ENCODE data around the gene KBTBD6. TPM values are rescaled to one million over a fixed set of nuclear protein-coding genes. Genes with fewer than 3 reads are reported as not detected.

KBTBD6 gene
- total and polyA plus RNA-seq, 2 of the 13 experiments (the other 11 are each of a cell fraction or from before 2014, with no cell fraction given), result 4.4 to 12.0 TPM

DNA sequence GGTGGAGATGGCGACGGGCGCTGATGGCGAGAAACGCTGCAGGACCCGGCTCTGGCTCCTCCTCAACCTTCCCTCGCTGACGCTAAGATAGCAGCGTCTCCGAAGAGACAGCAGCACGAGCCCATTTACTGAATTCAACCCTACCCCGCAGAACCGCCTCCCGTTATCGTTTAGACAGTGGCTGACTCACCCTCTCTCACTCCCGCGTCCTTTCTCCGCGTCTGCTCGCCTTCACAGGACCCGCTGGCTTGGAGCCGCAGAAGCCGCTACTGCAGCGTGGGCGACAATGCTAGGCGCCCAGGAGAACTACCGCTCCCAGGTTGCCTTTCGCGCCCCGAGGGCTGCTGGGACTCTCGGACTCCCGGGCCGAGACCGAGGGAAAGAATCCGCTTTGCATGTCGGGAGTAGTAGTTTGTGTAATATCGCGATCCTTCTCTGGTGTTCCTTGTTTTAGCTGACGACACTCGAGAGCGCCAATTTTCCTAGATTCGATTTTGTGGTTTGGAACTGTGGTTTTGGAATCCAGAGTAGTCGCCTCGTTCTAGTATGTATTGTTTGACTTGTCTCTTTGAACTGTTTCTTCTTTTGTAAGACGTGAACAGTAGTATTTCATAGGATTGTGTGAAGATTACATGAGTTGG, at the start of gene KBTBD6 (continued):
- TF ChIP-seq, protein P1, sequence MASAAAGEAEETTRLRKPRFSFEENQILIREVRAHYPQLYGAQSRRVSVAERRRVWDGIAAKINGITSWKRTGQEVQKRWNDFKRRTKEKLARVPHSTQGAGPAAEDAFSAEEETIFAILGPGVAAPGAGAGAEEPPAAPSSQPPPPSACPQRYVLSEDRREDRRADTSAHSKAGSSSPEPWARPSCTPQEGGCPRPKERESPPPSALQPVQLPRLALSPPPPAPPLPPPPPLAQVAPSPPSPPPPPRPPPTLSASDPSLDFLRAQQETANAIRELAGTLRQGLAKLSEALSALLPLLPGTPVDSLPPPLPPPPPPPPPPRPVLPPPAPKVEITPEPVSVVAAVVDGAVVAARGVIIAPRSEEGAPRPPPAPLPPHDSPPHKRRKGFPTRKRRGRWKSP (CRISPR knock-in tag; IDR thresholded peaks at IDR 0.05), result peak; percentile 68; the same call in 1 of the 2 replicates
- TF ChIP-seq HOXD1 (CRISPR knock-in tag; IDR thresholded peaks at IDR 0.05) (no peak), BCL6 (CRISPR knock-in tag; IDR thresholded peaks at IDR 0.05) (peak; percentile 46), TOE1 (CRISPR knock-in tag; IDR thresholded peaks at IDR 0.05) (0 out of 2 replicates have a peak, but pooled peaks have one; percentile 57), ZNF124 (CRISPR knock-in tag; IDR thresholded peaks at IDR 0.05) (peak; percentile 65; the same call in 1 of the 2 replicates), ZNF562 (CRISPR knock-in tag; IDR thresholded peaks at IDR 0.05; ENCODE audit: borderline replicate concordance) (no peak), MAFG (CRISPR knock-in tag; IDR thresholded peaks at IDR 0.05) (no peak), FOXP1 (IDR thresholded peaks at IDR 0.05) (no peak), FOXP1 (CRISPR knock-in tag; IDR thresholded peaks at IDR 0.05) (no peak), YY1 (IDR thresholded peaks at IDR 0.05; ENCODE audit: insufficient read depth, insufficient replicate concordance, low read depth, low read length) (peak; percentile 81)
- TF ChIP-seq, protein P2, sequence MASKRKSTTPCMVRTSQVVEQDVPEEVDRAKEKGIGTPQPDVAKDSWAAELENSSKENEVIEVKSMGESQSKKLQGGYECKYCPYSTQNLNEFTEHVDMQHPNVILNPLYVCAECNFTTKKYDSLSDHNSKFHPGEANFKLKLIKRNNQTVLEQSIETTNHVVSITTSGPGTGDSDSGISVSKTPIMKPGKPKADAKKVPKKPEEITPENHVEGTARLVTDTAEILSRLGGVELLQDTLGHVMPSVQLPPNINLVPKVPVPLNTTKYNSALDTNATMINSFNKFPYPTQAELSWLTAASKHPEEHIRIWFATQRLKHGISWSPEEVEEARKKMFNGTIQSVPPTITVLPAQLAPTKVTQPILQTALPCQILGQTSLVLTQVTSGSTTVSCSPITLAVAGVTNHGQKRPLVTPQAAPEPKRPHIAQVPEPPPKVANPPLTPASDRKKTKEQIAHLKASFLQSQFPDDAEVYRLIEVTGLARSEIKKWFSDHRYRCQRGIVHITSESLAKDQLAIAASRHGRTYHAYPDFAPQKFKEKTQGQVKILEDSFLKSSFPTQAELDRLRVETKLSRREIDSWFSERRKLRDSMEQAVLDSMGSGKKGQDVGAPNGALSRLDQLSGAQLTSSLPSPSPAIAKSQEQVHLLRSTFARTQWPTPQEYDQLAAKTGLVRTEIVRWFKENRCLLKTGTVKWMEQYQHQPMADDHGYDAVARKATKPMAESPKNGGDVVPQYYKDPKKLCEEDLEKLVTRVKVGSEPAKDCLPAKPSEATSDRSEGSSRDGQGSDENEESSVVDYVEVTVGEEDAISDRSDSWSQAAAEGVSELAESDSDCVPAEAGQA (IDR thresholded peaks at IDR 0.05; ENCODE audit: low read depth), result peak; percentile 56; the same call in 1 of the 2 replicates
- TF ChIP-seq, protein P2 (CRISPR knock-in tag; IDR thresholded peaks at IDR 0.05; ENCODE audit: borderline replicate concordance), result no peak
- TF ChIP-seq, protein P3, sequence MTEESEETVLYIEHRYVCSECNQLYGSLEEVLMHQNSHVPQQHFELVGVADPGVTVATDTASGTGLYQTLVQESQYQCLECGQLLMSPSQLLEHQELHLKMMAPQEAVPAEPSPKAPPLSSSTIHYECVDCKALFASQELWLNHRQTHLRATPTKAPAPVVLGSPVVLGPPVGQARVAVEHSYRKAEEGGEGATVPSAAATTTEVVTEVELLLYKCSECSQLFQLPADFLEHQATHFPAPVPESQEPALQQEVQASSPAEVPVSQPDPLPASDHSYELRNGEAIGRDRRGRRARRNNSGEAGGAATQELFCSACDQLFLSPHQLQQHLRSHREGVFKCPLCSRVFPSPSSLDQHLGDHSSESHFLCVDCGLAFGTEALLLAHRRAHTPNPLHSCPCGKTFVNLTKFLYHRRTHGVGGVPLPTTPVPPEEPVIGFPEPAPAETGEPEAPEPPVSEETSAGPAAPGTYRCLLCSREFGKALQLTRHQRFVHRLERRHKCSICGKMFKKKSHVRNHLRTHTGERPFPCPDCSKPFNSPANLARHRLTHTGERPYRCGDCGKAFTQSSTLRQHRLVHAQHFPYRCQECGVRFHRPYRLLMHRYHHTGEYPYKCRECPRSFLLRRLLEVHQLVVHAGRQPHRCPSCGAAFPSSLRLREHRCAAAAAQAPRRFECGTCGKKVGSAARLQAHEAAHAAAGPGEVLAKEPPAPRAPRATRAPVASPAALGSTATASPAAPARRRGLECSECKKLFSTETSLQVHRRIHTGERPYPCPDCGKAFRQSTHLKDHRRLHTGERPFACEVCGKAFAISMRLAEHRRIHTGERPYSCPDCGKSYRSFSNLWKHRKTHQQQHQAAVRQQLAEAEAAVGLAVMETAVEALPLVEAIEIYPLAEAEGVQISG (CRISPR knock-in tag; IDR thresholded peaks at IDR 0.05), result peak; percentile 95
- TF ChIP-seq, protein P4, sequence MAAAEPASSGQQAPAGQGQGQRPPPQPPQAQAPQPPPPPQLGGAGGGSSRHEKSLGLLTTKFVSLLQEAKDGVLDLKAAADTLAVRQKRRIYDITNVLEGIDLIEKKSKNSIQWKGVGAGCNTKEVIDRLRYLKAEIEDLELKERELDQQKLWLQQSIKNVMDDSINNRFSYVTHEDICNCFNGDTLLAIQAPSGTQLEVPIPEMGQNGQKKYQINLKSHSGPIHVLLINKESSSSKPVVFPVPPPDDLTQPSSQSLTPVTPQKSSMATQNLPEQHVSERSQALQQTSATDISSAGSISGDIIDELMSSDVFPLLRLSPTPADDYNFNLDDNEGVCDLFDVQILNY (CRISPR knock-in tag; conservative IDR thresholded peaks at IDR 0.05), result peak; percentile 91
- TF ChIP-seq, protein P5, sequence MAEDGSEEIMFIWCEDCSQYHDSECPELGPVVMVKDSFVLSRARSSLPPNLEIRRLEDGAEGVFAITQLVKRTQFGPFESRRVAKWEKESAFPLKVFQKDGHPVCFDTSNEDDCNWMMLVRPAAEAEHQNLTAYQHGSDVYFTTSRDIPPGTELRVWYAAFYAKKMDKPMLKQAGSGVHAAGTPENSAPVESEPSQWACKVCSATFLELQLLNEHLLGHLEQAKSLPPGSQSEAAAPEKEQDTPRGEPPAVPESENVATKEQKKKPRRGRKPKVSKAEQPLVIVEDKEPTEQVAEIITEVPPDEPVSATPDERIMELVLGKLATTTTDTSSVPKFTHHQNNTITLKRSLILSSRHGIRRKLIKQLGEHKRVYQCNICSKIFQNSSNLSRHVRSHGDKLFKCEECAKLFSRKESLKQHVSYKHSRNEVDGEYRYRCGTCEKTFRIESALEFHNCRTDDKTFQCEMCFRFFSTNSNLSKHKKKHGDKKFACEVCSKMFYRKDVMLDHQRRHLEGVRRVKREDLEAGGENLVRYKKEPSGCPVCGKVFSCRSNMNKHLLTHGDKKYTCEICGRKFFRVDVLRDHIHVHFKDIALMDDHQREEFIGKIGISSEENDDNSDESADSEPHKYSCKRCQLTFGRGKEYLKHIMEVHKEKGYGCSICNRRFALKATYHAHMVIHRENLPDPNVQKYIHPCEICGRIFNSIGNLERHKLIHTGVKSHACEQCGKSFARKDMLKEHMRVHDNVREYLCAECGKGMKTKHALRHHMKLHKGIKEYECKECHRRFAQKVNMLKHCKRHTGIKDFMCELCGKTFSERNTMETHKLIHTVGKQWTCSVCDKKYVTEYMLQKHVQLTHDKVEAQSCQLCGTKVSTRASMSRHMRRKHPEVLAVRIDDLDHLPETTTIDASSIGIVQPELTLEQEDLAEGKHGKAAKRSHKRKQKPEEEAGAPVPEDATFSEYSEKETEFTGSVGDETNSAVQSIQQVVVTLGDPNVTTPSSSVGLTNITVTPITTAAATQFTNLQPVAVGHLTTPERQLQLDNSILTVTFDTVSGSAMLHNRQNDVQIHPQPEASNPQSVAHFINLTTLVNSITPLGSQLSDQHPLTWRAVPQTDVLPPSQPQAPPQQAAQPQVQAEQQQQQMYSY (CRISPR knock-in tag; IDR thresholded peaks at IDR 0.05), result no peak

Data from HepG2 (cell line).